ENCODE results near the gene TRANK1. TPM values are rescaled to one million over a fixed set of nuclear protein-coding genes. Genes with fewer than 3 reads are reported as not detected.

TRANK1 gene
- total RNA-seq, 1 experiment from 2014 or later: 10.5 TPM

DNA sequence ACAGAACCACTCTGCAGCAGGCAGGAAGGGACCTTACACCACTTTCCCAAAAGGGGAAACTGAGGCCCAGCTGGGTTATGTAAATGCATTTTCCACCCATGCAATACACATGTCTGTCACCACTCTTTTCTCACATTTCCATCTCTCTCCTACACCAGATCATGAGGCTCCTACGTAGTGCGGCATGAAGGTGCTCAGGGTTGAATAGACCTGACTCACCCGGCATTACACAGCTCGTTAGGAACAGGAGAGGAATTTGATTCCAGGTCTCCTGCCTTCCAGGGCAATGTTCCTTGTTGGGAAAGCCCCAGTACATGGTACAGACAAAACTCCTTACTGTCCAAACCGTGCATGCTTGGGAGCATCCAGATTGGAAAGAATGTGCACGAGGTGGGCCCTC, 118.6 kb downstream of the TRANK1 start (continued):
- TF ChIP-seq CTCF (IDR thresholded peaks at IDR 0.05) (no peak), ZNF425 (CRISPR knock-in tag; conservative IDR thresholded peaks at IDR 0.05) (no peak)

DNA sequence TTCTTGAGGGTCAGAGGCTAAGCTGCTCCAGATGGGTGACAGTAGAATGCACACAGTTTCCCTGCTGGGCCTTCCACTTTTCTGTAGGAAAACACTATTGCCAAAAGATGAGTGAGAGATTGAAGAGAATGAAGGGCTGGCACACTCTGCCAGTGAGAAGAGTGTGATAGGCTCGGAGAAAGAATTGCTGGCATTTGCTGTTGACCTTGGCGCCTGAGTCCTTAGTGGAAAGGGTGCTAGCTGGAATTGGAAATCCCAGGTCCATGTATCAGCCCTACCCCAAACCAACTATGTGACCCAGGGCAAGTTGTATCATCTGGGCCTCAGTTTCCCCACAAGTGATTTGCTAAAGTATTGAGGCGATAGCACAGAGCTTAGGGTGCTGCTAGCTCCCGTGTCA, 120.4 kb downstream of the TRANK1 start:
- no peak for ATAC-seq
- no peak for DNase-seq (ENCODE audit: low spot score)
- ChIA-PET CTCF (interaction anchor here (0.8 to 1.1 kb wide), 2 partner anchors 10 to 32 kb away, joined by 3 read pairs; no protein-coding TSS in a partner anchor), POLR2A (no interaction called here)
- Mint-ChIP-seq H3K27me3 (ENCODE audit: low read depth) (no peaks in the 10 kb centered on the region), H3K4me3 (no peak overlapping the region), H3K36me3 (no peaks in the 10 kb centered on the region), H3K27ac (no peak overlapping the region), H3K4me1 (peaks cover 17% of the 10 kb centered on the region), H3K9me3 (no peaks in the 10 kb centered on the region)
- TF ChIP-seq USF1 (CRISPR knock-in tag; IDR thresholded peaks at IDR 0.05) (no peak), GABPB1 (CRISPR knock-in tag; IDR thresholded peaks at IDR 0.05) (no peak), ESRRA (CRISPR knock-in tag; IDR thresholded peaks at IDR 0.05; ENCODE audit: borderline replicate concordance) (no peak), GTF2I (CRISPR knock-in tag; conservative IDR thresholded peaks at IDR 0.05) (no peak), ZNF423 (CRISPR knock-in tag; IDR thresholded peaks at IDR 0.05) (no peak), ZNF317 (CRISPR knock-in tag; IDR thresholded peaks at IDR 0.05; ENCODE audit: borderline replicate concordance, low read depth) (no peak), ARID4B (CRISPR knock-in tag; IDR thresholded peaks at IDR 0.05; ENCODE audit: borderline replicate concordance) (no peak), RORB (CRISPR knock-in tag; IDR thresholded peaks at IDR 0.05) (no peak), PRRX2 (CRISPR knock-in tag; IDR thresholded peaks at IDR 0.05) (no peak), NR3C1 (CRISPR knock-in tag; conservative IDR thresholded peaks at IDR 0.05; ENCODE audit: low read depth) (no peak), ZNF232 (CRISPR knock-in tag; IDR thresholded peaks at IDR 0.05) (no peak)

GRCh38 chr3:36823806-36824205, 121.0 kb downstream of the TRANK1 start:
- TF ChIP-seq OVOL2 (CRISPR knock-in tag; IDR thresholded peaks at IDR 0.05; ENCODE audit: borderline replicate concordance) (no peak), ELF4 (CRISPR knock-in tag; IDR thresholded peaks at IDR 0.05; ENCODE audit: low read depth) (no peak), ZNF512 (CRISPR knock-in tag; IDR thresholded peaks at IDR 0.05; ENCODE audit: borderline replicate concordance) (no peak)
- ATAC-seq: no peak
- no peak for DNase-seq (ENCODE audit: low spot score)
- ChIA-PET CTCF (interaction anchor here (0.8 to 1.1 kb wide), 2 partner anchors 10 to 32 kb away, joined by 3 read pairs; no protein-coding TSS in a partner anchor), POLR2A (no interaction called here)
- H3K4me3 Mint-ChIP-seq: no peak overlapping the region
- H3K27me3 Mint-ChIP-seq (ENCODE audit: low read depth): no peaks in the 10 kb centered on the region
- no peaks in the 10 kb centered on the region for H3K9me3 Mint-ChIP-seq
- H3K27ac Mint-ChIP-seq: no peak overlapping the region
- peaks cover 17% of the 10 kb centered on the region for H3K4me1 Mint-ChIP-seq
- no peaks in the 10 kb centered on the region for H3K36me3 Mint-ChIP-seq

Measured in WTC11 (cell line).